ENCODE measurements around the gene ZDHHC11B.
"Not testable (repeated sequence)": the region's sequence is repeated elsewhere in the genome, so short reads cannot be mapped to it uniquely, and the experiment has no call there.

The ZDHHC11B gene

DNA sequence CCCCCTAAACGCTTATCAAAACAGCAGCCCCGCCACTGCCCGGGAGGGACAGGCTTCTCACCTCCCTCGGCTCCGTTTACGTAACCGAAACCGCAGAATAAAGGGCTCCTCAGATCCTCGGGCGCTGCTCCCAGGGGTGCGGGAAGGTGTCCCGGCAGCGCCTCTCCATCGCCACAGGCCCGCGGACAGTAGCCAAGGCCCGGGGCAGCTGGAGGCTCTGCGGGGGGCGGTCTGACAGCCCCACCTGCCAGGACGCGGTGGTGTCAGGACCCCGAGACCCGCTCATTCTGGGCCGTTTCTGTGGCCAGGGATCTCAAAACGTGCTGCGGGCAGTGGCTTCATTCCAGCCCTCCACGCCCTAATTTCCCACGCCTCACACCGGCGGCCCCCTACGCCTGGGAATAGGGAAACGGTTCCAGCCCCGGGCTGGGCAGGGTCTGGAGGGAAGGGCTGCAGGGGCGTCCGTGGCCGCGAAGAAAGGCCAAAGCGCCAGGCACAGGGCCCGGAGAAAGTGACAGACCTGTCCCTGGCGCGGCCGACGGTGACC lies 575 bp downstream of the ZDHHC11B start:
- DNase-seq = peak; percentile 38 to 58

DNA sequence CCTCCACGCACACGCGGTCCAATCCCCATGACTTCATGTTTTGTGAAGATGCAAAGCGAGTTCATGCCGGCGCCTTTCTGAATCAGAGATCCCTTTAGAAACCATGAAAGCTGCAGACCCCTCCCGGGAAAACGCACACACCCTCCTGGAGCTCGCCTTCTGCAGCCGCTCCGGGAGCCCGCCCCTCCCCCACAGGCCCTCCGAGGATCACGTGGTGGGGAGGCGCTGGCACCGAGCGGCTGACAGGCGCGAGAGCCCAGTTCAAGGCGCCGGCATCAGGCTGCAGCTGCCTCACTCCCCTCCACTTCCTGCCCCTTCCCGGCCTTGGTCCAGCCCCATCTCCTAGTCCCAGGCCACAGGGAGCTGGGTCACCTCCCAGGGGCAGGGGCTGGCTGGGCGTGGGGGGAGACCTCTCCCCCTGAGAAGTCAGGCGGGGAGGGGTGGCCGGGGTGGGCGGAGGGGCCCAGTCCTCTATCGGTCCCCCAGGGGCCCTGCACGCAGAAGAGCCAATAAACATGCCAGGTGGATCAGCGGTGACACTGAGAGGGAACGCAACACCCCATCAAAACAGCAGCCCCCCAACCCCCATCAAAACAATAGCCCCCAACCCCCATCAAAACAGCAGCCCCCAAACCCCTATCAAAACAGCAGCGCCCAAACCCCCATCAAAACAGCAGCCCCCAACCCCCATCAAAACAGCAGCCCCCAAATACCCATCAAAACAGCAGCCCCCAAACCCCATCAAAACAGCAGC lies 1.3 kb downstream of the ZDHHC11B start:
- not testable (repeated sequence) for DNase-seq

DNA sequence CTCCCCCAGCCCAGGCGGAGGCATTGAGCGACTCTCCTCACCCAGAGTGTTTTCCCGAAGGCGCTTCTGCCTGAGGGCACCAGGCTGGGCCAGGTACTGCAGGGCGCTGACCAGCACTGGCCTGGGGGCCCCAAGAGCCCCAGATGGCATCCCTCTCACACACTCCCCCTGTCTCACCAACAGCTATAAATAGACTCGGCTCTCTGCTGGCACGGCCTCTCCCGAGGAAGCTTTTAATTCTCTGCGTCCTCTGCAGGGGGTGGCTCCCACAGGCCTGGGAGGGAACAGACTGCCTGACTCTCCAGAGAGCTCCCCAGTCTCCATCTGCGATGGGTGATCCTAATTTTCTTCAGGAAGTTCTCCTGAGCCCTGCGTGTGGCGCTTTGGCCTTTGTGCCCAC lies 2.2 kb downstream of the ZDHHC11B start:
- DNase-seq = not testable (repeated sequence)

DNA sequence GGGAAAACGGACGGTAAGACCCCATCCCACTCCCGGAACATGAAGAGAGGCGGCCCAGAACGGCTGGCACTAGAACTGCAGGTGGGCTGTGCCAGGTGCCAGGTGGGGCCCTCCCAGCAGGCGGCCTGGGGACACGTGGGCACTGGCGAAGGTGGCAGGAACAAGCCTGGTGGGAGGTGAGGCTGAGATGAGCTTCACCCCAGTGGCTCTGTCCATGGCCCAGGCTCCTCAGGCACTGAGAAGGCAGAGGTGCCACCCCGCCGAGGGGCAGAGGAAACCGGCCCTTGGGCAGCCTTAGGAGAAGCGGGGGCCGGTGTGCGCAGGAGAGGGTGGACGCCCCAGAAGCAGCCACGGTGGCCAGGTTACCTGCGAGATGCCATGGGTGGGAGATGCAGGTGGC lies 4.0 kb downstream of the ZDHHC11B start:
- not testable (repeated sequence) for DNase-seq

DNA sequence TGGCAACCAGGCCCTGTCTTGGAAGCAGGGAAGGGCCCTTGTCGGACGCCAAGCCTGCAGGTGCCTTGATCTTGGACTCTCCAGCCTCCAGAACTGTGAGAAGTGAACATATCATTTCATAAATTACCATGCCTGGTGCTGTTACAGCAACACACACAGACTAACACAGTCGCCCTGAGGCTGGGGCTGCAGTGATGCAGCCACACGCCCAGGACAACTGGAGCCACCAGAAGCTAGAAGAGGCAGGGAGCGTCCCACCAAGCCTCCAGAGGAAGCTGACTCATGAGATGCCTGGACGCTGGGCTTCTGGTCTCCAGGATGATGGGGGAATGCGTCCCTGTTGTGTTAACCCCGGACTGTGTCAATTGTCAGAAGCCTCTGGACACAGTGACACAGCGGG lies 5.6 kb downstream of the ZDHHC11B start:
- DNase-seq = not testable (repeated sequence)

DNA sequence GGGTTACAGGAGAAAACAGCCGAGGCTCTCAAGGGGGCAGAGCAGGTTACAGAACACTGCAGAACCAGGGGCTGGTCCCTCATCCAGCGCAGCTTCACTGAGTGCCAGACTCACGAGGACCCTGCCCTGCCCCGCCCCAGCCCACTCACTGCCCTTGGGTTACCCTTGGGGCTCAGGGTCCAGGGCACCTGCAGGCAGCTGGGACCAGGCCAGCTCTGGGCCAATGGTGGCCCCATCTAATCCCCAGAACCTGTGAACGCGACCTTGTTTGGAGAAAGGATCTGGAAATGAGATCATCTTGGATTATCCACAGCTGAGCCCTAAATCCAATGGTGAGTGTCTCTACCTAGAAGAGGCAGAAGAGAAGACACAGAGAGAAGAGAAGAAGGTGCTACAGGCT lies 6.1 kb downstream of the ZDHHC11B start:
- DNase-seq = not testable (repeated sequence)

DNA sequence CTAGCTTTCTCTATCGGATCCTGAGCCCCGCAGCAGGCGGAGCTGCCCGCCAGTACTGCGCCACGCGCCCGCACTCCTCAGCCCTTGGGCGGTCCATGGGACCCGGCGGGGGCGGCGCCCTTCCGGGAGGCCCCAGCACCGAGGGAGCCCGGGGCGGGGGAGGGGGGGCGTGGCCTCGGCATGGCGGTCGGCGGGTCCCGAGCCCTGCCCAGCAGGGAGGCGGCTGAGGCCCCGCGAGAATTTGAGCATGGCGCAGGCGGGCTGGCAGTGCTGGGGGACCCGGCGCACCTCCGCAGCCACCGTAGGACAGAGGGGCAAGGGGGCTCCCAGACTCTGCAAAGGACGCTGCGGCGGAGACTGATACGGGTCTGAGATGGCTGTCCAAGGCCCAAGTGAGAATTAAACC lies 6.8 kb downstream of the ZDHHC11B start:
- no peak for DNase-seq

DNA sequence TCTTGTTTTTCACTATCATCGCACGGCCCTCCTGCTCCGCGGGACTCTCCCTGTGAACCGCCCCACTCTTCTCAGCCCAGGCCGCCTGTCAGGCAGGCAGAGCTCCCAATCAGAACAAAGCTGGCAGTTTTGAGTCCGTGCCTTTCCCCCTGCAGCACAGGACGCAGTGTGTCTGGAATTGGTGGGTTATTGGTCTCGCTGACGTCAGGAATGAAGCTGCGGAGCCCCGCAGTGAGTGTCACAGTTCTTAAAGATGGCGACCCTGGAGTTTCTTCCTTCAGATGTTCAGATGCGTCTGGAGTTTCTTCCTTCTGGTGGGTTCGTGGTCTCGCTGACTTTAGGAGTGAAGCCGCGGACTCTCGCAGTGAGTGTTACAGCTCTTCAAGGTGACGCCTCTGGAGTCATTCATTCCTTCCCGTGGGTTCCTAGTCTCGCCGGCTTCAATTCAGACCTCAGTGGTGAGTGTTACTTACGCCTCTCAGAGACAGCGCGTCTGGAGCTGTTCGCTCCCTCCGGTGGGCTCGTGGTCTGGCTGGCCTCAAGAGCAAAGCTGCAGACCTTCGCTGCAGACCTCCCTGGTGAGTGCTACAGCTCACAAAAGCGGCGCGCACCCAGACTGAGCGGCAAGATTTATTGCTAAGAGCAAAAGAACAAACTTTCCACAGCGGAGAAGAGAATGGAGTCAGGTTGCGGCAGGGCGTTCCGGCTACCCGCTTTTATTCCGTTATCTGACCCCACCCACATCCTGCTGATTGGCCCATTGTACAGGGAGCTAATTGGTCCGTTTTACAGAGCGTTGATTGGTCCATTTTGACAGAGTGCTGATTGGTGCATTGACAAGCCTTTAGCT lies 7.4 kb downstream of the ZDHHC11B start:
- no peak for DNase-seq

DNA sequence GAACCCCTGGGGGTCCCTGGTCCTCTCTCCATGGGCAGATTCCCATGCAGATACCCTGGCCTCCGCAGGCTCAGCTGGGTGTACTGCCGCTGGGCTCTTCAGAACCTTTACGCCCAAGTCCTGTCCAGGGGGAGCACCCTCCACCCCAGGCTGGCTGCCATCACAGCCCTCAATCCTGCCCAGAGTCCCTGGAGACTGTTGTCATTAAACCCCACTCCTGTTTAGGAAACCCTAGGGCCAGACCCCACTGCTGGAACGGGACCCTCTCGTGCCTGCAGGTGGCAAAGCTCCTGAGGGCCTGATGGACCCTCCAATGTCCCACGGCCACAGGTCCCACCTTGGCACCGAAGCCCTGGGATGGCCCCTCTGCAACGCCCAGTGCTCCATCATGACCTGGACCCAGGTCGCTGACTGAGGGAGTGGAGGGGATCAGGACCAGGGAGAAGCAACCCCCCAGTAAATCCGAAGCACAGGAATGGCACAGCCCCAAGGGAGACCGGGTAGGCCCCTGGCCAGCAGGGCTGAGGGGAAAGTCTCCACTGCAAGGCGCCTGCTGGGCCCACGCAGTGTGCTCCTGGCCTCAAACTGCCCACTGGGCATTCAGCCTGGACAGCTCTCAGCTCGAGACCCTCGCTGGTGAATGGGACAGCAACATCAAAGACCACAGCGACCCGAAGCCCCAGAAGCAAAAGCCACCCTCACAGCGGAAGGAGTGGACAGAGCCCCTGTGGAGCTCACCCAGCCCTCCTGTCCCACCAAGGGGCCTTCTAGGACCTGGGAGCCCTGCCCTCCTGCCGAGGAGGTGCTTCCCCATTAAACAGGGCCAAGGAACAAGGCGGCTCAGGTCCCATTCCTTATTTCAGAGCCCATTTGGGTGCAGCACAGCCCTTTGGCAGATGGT lies 8.3 kb downstream of the ZDHHC11B start:
- DNase-seq = no peak

DNA sequence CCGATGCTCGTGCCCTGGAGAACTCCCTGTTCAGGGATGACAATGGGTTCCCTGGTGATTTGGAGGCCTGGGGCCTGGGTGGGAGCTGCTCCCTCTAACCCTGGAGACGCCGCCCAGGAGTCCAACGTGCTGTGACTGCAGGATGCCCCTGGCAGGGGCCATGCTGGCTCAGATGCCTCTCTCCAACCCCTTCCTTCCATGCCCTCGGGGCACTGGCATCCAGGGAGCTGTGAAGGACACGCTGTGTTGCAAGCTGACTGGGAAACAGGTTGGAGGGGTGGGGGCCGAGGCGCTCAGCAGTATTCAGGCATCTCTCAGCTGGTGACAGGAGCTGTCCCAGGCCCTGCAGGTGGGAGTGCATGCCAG lies 9.0 kb downstream of the ZDHHC11B start:
- DNase-seq = not testable (repeated sequence)

DNA sequence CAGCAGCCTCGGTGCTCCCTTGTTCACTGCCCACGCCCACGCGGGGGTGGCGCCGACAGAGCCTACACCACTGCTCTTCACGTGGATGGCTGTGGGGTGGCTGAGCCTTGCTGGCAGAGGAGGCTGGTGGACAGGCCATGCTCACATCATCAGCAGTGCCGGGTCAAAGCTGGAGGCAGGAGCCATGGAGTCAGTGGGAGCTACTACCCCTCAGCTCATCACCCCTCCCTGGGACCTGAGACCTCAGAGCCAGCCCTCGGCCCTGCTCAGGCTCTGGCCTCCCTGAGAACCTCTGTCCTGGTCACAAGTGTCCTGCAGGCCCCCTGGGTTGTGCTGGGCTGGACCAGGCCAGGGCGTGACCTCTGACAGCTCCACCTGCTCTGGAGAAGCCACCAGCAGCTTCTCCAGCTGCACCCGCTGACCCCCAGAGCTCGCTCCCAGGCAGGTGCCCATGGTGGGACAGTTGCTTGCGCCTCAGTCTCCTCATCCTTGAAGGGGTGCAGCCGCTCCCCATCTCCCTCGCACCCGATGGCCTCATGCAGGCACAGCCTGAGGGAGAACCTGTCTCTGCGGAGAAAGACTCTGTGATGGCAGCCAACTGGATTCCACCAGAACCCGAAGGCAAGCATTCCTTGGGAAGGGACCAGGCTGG lies 9.5 kb downstream of the ZDHHC11B start:
- not testable (repeated sequence) for DNase-seq

DNA sequence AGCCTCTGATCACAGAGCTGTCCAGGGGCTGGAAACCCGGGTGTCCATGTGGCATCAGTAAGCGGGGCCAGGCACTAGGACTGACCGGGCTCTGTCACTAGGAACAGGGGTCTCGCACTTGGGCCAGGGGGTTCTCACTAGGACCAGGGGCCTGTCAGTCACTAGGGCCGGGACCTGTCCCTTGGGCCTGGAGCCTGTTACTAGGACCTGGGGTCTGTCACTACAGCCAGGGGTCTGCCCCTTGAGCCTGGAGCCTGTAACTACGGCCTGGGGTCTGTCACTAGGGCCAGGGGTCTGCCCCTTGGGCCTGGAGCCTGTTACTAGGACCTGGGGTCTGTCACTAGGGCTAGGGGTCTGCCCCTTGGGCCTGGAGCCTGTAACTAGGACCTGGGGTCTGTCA lies 10.2 kb downstream of the ZDHHC11B start:
- not testable (repeated sequence) for DNase-seq

DNA sequence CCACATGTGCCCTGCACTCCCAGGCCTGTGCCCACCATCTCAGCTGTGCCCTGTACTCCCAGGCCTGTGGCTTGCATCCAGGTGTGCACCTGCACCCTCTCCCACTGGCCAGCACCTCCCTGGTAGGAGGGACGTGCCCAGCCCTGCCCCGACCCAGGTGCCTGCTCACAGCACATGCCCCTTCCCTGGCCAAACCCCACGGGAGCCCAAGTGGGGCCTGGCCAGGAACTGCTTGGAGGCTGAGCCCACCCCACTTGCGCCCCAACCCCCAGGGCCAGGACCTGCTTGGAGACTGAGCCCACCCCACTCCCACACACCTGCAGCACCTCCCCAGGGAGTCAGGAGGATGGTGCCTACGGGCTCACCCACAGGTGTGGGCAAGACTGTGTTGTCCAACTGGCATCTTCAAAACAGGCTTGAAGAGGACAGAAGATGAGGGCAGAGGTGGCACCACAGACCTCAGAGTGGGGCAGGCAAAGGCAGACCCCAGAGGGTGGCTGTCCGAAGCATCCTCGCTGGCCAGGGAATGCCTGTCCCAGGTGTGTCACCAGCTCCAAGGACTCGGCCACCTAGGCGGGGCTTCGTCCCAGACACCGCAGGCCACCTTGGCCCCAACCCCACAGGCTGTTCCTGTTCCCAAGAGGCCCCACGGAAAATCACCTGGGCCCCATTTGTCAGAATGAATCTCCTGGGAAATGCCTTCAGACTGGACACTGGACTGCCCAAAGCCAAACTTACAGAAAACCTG lies 10.8 kb downstream of the ZDHHC11B start:
- DNase-seq = no peak

DNA sequence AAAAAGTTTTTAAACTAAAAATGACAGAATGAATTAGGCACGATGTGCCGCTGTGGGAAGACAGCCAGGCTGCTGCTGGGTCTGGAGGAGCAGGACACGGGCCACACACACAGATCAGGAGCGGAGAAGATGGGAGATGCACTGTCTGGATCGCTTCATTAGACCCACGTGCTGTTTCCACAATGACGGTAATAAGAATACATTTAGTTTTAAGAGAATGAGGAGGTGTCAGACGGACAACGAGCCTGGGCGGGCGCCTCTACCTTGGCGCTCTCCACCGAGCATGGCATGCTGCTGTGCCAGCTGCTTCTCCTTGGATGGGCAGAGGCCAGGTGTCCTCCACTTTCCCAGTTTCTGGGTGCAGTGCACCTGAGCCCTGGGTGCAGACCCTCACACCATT lies 11.6 kb downstream of the ZDHHC11B start:
- DNase-seq = not testable (repeated sequence)

DNA sequence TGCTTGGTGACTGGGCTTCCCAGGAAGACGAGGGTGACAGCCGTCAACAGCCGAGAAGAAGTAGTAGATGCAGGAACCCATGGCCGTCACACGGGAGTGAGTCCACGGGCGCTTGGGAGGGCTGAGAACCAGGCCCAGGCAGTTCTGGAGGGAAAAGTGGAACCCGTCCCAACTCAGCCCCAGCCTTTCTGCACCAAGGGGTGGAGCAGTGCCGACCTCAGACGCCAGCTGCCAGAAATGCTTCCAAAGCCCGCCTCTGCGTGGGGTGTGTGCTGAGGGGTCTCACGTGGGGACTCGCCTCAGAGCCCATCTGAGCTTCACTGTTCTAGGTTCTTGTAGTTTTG lies 12.0 kb downstream of the ZDHHC11B start:
- DNase-seq = not testable (repeated sequence)

DNA sequence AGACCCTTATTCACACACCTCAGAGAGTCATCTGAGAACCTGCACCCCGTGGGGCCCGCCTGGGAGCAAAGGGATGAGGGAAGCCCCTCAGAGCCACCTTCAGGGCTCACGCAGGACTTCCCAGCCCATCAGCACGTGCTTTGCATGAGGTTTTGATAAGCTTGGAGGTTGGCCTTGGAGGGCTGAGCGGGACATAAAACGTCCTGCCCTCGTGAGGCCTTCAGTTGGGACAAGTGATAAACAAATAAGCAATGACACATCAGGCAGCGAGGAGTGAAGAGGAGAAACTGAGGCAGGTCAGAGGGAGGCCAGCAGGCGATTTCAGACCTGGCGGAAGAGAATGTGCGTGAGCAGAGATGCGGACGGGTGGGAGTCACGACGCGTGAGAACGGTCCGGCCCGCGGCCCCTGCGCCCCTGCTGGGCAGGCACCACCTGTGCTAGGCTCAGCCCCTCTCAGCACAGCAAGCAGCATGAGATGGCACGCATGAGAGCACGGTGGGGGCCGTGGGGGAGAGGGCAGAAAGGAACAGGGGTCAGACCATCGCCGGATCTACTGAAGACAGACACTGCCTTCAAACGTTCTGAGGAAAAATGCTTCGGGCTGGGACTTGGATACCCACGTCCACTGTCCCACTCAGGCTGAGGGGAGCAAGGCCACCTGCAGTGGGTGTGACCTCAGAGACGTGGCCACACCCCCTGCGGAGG lies 12.5 kb downstream of the ZDHHC11B start:
- DNase-seq = not testable (repeated sequence)

DNA sequence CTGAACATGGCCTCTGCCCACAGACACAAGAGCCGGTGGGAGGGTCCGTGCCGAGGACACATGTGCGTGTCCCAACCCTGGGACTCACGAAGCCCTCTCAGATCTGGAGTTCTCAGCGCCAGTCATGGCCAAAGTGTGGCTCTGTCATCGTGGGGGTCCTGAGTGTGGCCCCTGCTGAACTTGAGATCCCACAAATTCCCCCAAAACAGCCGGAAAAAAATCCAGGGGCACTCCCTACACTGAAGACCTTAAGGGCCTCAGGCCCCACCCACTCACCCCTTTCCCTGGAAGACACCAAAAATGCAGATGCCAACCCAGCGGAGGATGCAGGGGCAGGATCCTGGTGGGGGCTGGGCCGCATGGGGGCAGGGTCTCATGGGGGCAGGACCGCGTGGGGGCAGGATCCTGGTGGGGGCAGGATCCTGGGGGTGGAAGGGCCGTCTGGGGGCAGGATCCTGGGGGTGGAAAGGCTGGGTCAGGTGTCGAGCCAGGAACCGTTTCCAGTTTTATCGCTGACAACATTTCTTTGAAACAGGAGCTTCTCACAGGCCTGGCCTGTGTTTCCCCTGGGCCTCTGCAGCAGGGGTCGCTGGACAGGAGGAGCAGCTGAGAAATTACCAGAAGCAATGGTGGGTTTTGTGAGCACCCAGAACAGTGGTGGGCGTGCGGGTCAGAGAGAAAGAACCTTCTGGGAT lies 13.3 kb downstream of the ZDHHC11B start:
- DNase-seq = not testable (repeated sequence)

DNA sequence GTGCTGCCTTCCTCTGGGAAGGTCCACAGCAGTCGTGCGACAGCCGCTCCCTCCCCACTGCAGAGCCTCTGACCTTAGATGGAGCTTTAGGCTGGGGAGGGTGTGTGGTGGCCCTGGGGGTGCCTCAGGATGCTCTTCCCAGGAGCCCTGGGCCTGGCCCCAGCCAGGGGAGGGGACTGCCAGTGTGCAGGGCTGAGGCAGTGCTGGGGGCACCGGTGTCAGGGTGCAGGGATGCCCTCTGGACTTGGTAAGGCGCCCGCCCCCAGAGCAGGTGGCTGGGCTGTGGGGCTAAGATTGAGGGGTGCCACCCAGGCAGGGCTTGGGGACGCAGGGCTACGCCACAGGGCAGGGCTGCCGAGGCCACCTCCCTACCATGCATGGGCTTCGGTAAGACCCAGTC lies 13.9 kb downstream of the ZDHHC11B start:
- DNase-seq = not testable (repeated sequence)

DNA sequence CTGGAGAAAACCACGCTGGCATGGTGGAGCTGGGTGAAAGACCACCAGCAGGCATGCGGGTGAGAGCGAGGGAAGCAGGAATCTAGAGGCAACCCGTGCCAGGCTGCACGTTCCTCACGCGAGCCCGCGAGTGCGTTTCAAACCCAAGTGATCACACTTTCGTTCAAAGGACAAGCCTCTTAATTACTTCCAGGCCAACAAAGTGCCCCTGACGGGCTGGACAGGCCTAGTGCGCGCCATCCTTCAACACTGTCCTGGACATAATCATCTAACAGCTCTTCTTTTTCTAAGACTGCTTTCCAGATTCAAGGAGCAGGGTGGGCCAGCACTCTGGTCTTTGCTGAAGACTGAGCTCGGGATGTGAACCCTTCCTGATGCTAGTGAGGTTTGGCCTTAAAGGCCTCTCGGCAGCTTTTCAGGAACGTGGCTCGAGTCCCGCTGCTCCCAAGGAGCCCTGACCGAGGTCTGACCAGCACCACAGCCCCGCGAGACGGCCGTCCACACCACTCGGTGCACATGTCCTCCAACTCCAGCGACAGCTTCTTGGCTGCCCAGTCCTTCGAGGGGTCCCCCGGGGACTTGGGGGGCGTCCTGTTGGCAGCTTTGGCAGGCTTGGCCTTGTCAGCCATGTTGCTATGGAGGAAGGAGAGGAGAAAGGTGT lies 14.9 kb downstream of the ZDHHC11B start:
- DNase-seq = not testable (repeated sequence)
